Small intestine (tissue), 16 donors: ENCODE measurements around the gene ZNF655. TPM values are rescaled to one million over a fixed set of nuclear protein-coding genes. Genes with fewer than 3 reads are reported as not detected.

Source experiments
- DNase-seq, 2 donors: peaks; one replicate each; pipeline versions ENCODE4 v3.0.0 to v3.0.0-alpha.2; 2013
- FAIRE-seq: peaks from 2 replicates; lab custom pipeline; 2012; peaks lifted over from hg19 to GRCh38; lab: Jason Lieb, UNC
- H3K27ac ChIP-seq, 3 donors: one replicate each; pipeline ENCODE4 v1.5.1; 2013; ENCODE audit warnings: low read length in 2 of 3, mild to moderate bottlenecking in 2 of 3, control low read depth in 1 of 3, inconsistent platforms in 1 of 3, low read depth in 1 of 3, moderate library complexity in 1 of 3
- H3K27me3 ChIP-seq, 3 donors: one replicate each; pipeline ENCODE4 v1.6.1; 2013; ENCODE audit warnings: low read length in 3 of 3, inconsistent platforms in 1 of 3; ENCODE audit not compliant: control insufficient read depth in 3 of 3, insufficient read depth in 3 of 3
- H3K36me3 ChIP-seq, 3 donors: one replicate each; pipeline ENCODE4 v1.6.1; 2013; ENCODE audit warnings: low read length in 3 of 3, inconsistent platforms in 1 of 3, low read depth in 1 of 3, mild to moderate bottlenecking in 1 of 3, moderate library complexity in 1 of 3; ENCODE audit not compliant: control insufficient read depth in 3 of 3, insufficient read depth in 2 of 3
- H3K4me1 ChIP-seq, 3 donors: one replicate each; pipeline ENCODE4 v1.6.1; 2013; ENCODE audit warnings: low read length in 2 of 3, inconsistent platforms in 1 of 3, low read depth in 1 of 3, mild to moderate bottlenecking in 1 of 3, moderate library complexity in 1 of 3; ENCODE audit not compliant: control insufficient read depth in 3 of 3, insufficient read depth in 2 of 3
- H3K4me3 ChIP-seq, 3 donors: one replicate each; pipeline ENCODE4 v1.5.1; 2013; ENCODE audit warnings: low read length in 3 of 3, control low read depth in 1 of 3, inconsistent platforms in 1 of 3, low read depth in 1 of 3, mild to moderate bottlenecking in 1 of 3, moderate library complexity in 1 of 3
- H3K9me3 ChIP-seq, 2 donors: one replicate each; pipeline ENCODE4 v1.6.1; 2013; ENCODE audit warnings: low read depth in 1 of 2, low read length in 1 of 2; ENCODE audit not compliant: control insufficient read depth in 2 of 2, insufficient read depth in 1 of 2
- WGBS, 3 donors: extraction: QIAGEN DNeasy Blood & Tissue Kit; methylation state at CpG; one replicate each; pipeline ENCODE4 v1.1.7; 2013; 5-methylcytosine and 5-hydroxymethylcytosine counted together
- long read RNA-seq, 10 donors: transcript quantifications; one replicate each; lab custom pipeline, GENCODE V29; 2026
- polyA plus RNA-seq, 4 donors: library from polyadenylated mRNA; stranded (reverse) in 3 of 4; unstranded in 1 of 4; fragments of 200-250 nt in 3 of 4; fragments of 120-200 nt in 1 of 4; gene quantifications; one replicate each; pipeline versions ENCODE4 v1.2.1 to v1.2.3, GENCODE V29; 2013
- donor health status: healthy with polysubstance abuse.
- donor health status: control.
- donor health status: control.
- donor health status: Bipolar disorder and iron deficiency.
- donor health status: healthy.

The ZNF655 gene
- 10 to 100 TPM; 33.7 to 73.7 (median 52.5) TPM for polyA plus RNA-seq
- long read RNA-seq, donor 1, full-length matches to known transcripts, result 19 of 19 reads
- long read RNA-seq, donor 1, partial matches to known transcripts, result 0 of 19 reads
- long read RNA-seq, donor 1, other reads (novel, unspliced or antisense), result 0 of 19 reads
- long read RNA-seq, donor 2, partial matches to known transcripts, result 0 of 1 reads
- long read RNA-seq, donor 2, other reads (novel, unspliced or antisense), result 0 of 1 reads
- long read RNA-seq, donor 3, full-length matches to known transcripts, result 9 of 9 reads
- long read RNA-seq, donor 3, partial matches to known transcripts, result 0 of 9 reads
- long read RNA-seq, donor 3, other reads (novel, unspliced or antisense), result 0 of 9 reads
- long read RNA-seq, donor 4, partial matches to known transcripts, result 0 of 1 reads
- long read RNA-seq, donor 4, other reads (novel, unspliced or antisense), result 0 of 1 reads
- long read RNA-seq, donor 5, partial matches to known transcripts, result 0 of 3 reads
- long read RNA-seq, donor 5, other reads (novel, unspliced or antisense), result 0 of 3 reads
- long read RNA-seq, donor 6, full-length matches to known transcripts, result 7 of 7 reads
- long read RNA-seq, donor 6, partial matches to known transcripts, result 0 of 7 reads
- long read RNA-seq, donor 6, other reads (novel, unspliced or antisense), result 0 of 7 reads
- long read RNA-seq, donor 7, full-length matches to known transcripts, result 6 of 6 reads
- long read RNA-seq, donor 7, partial matches to known transcripts, result 0 of 6 reads
- long read RNA-seq, donor 7, other reads (novel, unspliced or antisense), result 0 of 6 reads
- long read RNA-seq, donor 8, partial matches to known transcripts, result 0 of 4 reads
- long read RNA-seq, donor 8, other reads (novel, unspliced or antisense), result 0 of 4 reads
- long read RNA-seq, donor 9, partial matches to known transcripts, result 0 of 1 reads
- long read RNA-seq, donor 9, other reads (novel, unspliced or antisense), result 0 of 1 reads
- long read RNA-seq, donor 10, full-length matches to known transcripts, result 9 of 9 reads
- long read RNA-seq, donor 10, partial matches to known transcripts, result 0 of 9 reads
- long read RNA-seq, donor 10, other reads (novel, unspliced or antisense), result 0 of 9 reads

- Histone ChIP-seq H3K9me3 (no peaks in the 10 kb centered on the region), H3K4me3 (peak within 1 kb of the TSS; percentile 76 to 94 (median 76)), H3K4me1 (peaks cover 3 to 9% (median 6%) of the 10 kb centered on the region in 3 donors), H3K27me3 (no peaks in the 10 kb centered on the region), H3K36me3 (peaks cover 11 to 28% (median 13%) of the 10 kb centered on the region in 3 donors), H3K27ac (peak within 1 kb of the TSS; percentile 96 to 98 (median 97))
- 0 to 1% (median 0%) methylated on average over 55 to 73 of the region's 73 CpGs for WGBS, 3 donors
- FAIRE-seq, result no peak
- peak; percentile 84 to 96 for DNase-seq
These were observed at the start of gene ZNF655 for GRCh38 chr7:99558306-99559174. Gene ZNF655, plus strand, starts transcription at chr7:99558642. Its CDS starts 1,918 bp downstream, at chr7:99560560.

- WGBS, 3 donors, result 86 to 94% (median 90%) methylated on average over 1 of the region's 1 CpG
- H3K9me3 ChIP-seq, result no peaks in the 10 kb centered on the region
- H3K27me3 ChIP-seq, result no peaks in the 10 kb centered on the region
- no peak overlapping the region for H3K4me3 ChIP-seq
- H3K27ac ChIP-seq, result no peak overlapping the region
- no peak for FAIRE-seq
- no peaks in the 10 kb centered on the region for H3K4me1 ChIP-seq
- no peak for DNase-seq
- peaks cover 8 to 44% (median 11%) of the 10 kb centered on the region in 3 donors for H3K36me3 ChIP-seq
These were observed 44.4 kb upstream of the ZNF655 start for GRCh38 chr7:99514050-99514449.

- DNase-seq, result no peak
- Histone ChIP-seq H3K36me3 (peaks cover 5 to 45% (median 10%) of the 10 kb centered on the region in 3 donors), H3K9me3 (no peaks in the 10 kb centered on the region), H3K4me1 (no peaks in the 10 kb centered on the region), H3K4me3 (no peak overlapping the region), H3K27me3 (no peaks in the 10 kb centered on the region), H3K27ac (no peak overlapping the region)
- WGBS, 3 donors, result 92 to 96% (median 93%) methylated on average over 3 of the region's 3 CpGs
- FAIRE-seq, result peak; percentile 19
These were observed 37.0 kb upstream of the ZNF655 start for GRCh38 chr7:99521399-99521798.

GRCh38 chr7:99525713-99526440 lies 32.6 kb upstream of the ZNF655 start:
- peak in 1 of 2 donors; percentile 26 for DNase-seq
- H3K9me3 ChIP-seq, result peaks cover 0 to 16% of the 10 kb centered on the region in 2 donors
- no peak overlapping the region for H3K27ac ChIP-seq
- H3K4me1 ChIP-seq, result no peaks in the 10 kb centered on the region
- H3K4me3 ChIP-seq, result no peak overlapping the region
- no peaks in the 10 kb centered on the region for H3K27me3 ChIP-seq
- 96 to 97% (median 96%) methylated on average over 21 of the region's 21 CpGs for WGBS, 3 donors
- peaks cover 2 to 44% (median 9%) of the 10 kb centered on the region in 3 donors for H3K36me3 ChIP-seq
- no peak for FAIRE-seq

- H3K4me3 ChIP-seq, result no peak overlapping the region
- H3K27me3 ChIP-seq, result no peaks in the 10 kb centered on the region
- FAIRE-seq (no peak), DNase-seq (no peak)
- WGBS, 3 donors, result 97 to 99% (median 99%) methylated on average over 12 of the region's 12 CpGs
- no peaks in the 10 kb centered on the region for H3K4me1 ChIP-seq
- H3K9me3 ChIP-seq, result peaks cover 4 to 70% of the 10 kb centered on the region in 2 donors
- H3K36me3 ChIP-seq, result peaks cover 7 to 36% (median 15%) of the 10 kb centered on the region in 3 donors
- H3K27ac ChIP-seq, result no peak overlapping the region
These were observed 27.1 kb upstream of the ZNF655 start for GRCh38 chr7:99531354-99531765.

GRCh38 chr7:99535667-99536066 lies 22.8 kb upstream of the ZNF655 start:
- H3K27me3 ChIP-seq, result no peaks in the 10 kb centered on the region
- DNase-seq (no peak), FAIRE-seq (no peak)
- no peak overlapping the region for H3K4me3 ChIP-seq
- peaks cover 4 to 82% of the 10 kb centered on the region in 2 donors for H3K9me3 ChIP-seq
- peaks cover 6 to 15% (median 15%) of the 10 kb centered on the region in 3 donors for H3K36me3 ChIP-seq
- no peaks in the 10 kb centered on the region for H3K4me1 ChIP-seq
- H3K27ac ChIP-seq, result no peak overlapping the region
- WGBS, 3 donors, result 98 to 100% (median 99%) methylated on average over 2 of the region's 2 CpGs

GRCh38 chr7:99539213-99539811 lies 19.1 kb upstream of the ZNF655 start:
- Histone ChIP-seq H3K27me3 (no peaks in the 10 kb centered on the region), H3K36me3 (peaks cover 0 to 8% (median 0%) of the 10 kb centered on the region in 3 donors), H3K9me3 (peaks cover 3 to 78% of the 10 kb centered on the region in 2 donors), H3K4me3 (no peak overlapping the region), H3K4me1 (no peaks in the 10 kb centered on the region), H3K27ac (no peak overlapping the region)
- no peak for DNase-seq
- WGBS, 3 donors, result 77 to 83% (median 78%) methylated on average over 7 of the region's 7 CpGs
- FAIRE-seq, result no peak
